KOPT-K1 (cell line): ENCODE results near the gene ABLIM2.
A peak's percentile ranks its signal among the peaks of the same experiment; 100 is the strongest.

Source experiments
- H3K27ac ChIP-seq: fragments of 200-600 bp; sonication (generic); 2 replicates; pipeline ENCODE4 v1.5.1; 2016; ENCODE audit warnings: antibody characterized with exemption, mild to moderate bottlenecking, low read depth, low read length; ENCODE audit not compliant: poor library complexity, severe bottlenecking
- H3K36me3 ChIP-seq: fragments of 200-600 bp; sonication (generic); 2 replicates; pipeline ENCODE4 v1.5.1; 2017; ENCODE audit warnings: antibody characterized with exemption, mild to moderate bottlenecking, low read length, moderate library complexity; ENCODE audit not compliant: insufficient read depth
- H3K9me3 ChIP-seq: fragments of 200-600 bp; sonication (generic); 2 replicates; pipeline ENCODE4 v1.5.1; 2017; ENCODE audit warnings: antibody characterized with exemption, low read length, mild to moderate bottlenecking; ENCODE audit not compliant: insufficient read depth, poor library complexity, severe bottlenecking

ABLIM2 gene

GRCh38 chr4:8182858-8183725, 24.5 kb upstream of the ABLIM2 start:
- Histone ChIP-seq H3K27ac (no peak overlapping the region), H3K36me3 (no peaks in the 10 kb centered on the region), H3K9me3 (no peaks in the 10 kb centered on the region)

- Histone ChIP-seq H3K27ac (no peak overlapping the region), H3K36me3 (no peaks in the 10 kb centered on the region), H3K9me3 (no peaks in the 10 kb centered on the region)
Measured at GRCh38 chr4:8182294-8182693, 23.7 kb upstream of the ABLIM2 start.

- Histone ChIP-seq H3K9me3 (no peaks in the 10 kb centered on the region), H3K36me3 (no peaks in the 10 kb centered on the region), H3K27ac (no peak overlapping the region)
Measured at GRCh38 chr4:8181844-8182243, 23.2 kb upstream of the ABLIM2 start.

- Histone ChIP-seq H3K9me3 (no peaks in the 10 kb centered on the region), H3K27ac (no peak overlapping the region), H3K36me3 (no peaks in the 10 kb centered on the region)
Measured at GRCh38 chr4:8181119-8181518, 22.5 kb upstream of the ABLIM2 start.

DNA sequence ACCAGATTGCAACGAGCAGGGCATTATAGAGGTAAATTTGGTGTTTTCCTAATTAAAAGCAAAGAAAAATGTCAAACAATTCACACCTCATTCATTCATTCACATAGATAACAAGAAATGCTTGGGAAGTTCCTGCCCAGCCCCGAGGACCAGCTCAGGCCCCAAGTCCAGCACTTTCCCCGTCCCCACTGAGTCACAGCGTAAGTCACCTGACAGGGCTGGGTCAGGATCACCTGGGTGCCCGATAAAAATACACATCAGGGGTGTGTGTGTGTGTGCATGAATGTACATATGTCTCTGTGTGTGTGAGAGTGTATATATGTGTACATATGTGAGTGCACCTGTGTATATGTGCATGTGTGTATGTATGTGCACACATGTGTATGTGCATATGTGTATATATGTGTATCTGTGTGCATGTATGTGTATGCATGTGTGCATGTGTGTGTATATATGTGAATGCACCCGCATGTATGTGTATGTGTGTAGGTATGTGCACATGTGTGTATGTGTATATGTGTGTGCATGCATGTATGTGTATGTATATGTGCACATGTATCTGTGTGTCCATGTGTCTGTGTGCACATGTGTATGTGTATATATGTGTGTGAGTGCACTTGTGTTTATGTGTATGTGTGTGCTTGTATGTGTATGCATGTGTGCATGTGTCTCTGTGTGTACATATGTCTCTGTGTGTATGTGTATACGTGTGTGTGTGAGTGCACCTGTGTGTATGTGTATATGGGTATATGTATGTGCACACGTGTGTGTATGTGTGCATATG, 21.9 kb upstream of the ABLIM2 start:
- H3K27ac ChIP-seq, result no peak overlapping the region
- no peaks in the 10 kb centered on the region for H3K9me3 ChIP-seq
- H3K36me3 ChIP-seq, result no peaks in the 10 kb centered on the region

GRCh38 chr4:8179771-8180170, 21.2 kb upstream of the ABLIM2 start:
- Histone ChIP-seq H3K27ac (no peak overlapping the region), H3K9me3 (no peaks in the 10 kb centered on the region), H3K36me3 (no peaks in the 10 kb centered on the region)

DNA sequence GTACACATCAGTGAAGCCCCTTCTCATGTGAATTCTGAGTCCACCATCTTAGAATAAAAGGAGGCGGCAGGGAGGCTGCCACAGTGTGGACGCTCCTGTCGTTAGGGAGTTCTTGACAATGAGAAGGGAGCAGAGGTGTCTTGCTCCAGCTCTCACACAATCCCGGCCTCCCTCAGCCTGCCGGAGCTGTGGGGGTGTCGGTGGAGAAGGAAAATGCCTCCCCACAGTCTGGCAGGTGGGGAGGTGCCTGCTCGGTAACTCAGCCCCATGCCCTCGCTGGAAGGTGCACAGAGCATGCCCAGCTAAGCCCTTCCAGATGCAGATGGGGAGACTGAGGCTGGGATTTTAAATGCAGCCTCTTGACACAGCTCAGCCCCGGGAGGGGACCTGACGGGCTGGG, 20.5 kb upstream of the ABLIM2 start:
- H3K27ac ChIP-seq, result no peak overlapping the region
- H3K36me3 ChIP-seq, result no peaks in the 10 kb centered on the region
- no peaks in the 10 kb centered on the region for H3K9me3 ChIP-seq

DNA sequence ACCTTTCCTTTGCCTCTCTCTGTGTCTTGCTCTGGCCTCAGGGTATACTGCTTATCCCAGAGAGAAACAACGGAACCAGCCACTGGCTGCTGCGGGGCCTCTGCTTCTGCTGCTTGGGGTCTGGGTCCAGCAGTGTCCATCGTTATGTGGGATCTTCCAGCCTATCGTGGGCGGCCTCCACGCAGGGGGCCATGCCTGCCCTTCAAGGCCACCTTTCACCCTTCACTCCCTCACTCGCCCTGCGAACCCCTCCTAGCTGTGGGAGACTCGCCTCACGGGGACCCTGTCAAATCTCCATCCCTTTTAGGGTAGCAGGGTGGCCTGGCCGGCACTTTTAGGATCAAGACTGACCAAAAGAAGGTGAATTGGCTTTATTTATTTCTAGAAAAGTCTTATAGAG, 19.3 kb upstream of the ABLIM2 start:
- no peaks in the 10 kb centered on the region for H3K36me3 ChIP-seq
- H3K9me3 ChIP-seq, result no peaks in the 10 kb centered on the region
- H3K27ac ChIP-seq, result no peak overlapping the region

DNA sequence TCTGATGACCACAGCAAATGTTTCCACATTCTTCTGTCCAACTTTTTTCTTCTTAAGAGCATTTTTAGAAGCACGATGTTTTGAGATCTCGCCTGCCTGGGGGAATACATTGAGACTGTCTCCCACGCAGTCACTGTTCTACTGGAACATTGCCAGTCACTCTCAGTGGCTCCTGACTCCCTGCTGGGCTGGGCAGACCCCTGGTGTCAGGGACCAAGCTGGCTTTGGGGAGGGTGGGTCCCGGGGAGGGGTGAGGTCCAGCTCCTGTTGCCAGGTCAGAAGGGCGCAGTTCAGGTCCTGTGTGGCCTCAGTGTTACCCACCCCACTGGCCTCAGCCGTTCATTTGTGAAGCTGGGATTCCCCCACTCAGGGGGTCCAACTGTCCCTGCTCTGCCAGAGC, 18.9 kb upstream of the ABLIM2 start:
- no peak overlapping the region for H3K27ac ChIP-seq
- H3K36me3 ChIP-seq, result no peaks in the 10 kb centered on the region
- no peaks in the 10 kb centered on the region for H3K9me3 ChIP-seq

- Histone ChIP-seq H3K36me3 (no peaks in the 10 kb centered on the region), H3K9me3 (no peaks in the 10 kb centered on the region), H3K27ac (peak overlapping the region; percentile 22)
Measured at GRCh38 chr4:8176547-8177399, 18.2 kb upstream of the ABLIM2 start.

DNA sequence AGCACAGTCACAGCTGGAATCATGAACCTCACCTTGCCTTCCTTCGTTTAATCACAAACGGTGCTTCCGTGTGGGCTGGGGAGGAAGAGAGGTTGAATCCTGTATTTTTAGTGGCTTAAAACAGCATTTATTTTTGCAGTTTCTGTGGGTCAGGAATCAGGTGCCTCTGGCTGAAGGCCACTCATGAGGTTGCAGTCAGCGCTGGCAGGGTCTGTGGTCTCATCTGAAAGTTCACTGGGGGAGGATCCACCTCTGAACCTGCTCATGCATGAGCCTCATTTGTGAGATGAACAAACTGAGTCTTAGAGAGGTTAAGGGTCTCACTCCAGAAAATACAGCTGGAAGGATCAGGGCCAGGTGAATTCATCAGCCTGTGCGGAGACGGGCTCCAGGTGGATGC, 17.1 kb upstream of the ABLIM2 start:
- no peaks in the 10 kb centered on the region for H3K36me3 ChIP-seq
- H3K9me3 ChIP-seq, result no peaks in the 10 kb centered on the region
- H3K27ac ChIP-seq, result no peak overlapping the region

DNA sequence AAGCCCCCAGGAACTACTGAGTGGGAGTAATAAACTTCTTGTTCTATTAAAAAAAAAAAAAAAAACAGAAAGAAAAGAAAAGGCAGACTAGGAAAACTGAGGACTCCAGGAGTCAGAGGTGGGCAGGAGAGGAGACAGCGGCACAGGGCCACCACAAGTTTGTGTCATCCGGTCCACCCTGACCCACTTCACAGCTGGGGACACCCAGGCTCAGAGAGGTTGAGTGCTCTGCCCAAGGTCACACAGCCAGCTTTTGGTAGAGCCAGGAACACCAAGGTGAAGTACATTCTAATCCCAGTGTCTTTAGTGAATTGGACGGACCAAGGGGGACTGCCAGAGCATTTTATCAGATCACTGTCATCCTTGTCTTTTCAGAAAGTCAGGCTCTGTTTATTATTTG, 16.4 kb upstream of the ABLIM2 start:
- Histone ChIP-seq H3K27ac (no peak overlapping the region), H3K36me3 (no peaks in the 10 kb centered on the region), H3K9me3 (no peaks in the 10 kb centered on the region)

- H3K9me3 ChIP-seq, result peaks cover 4% of the 10 kb centered on the region
- H3K36me3 ChIP-seq, result no peaks in the 10 kb centered on the region
- H3K27ac ChIP-seq, result no peak overlapping the region
Measured at GRCh38 chr4:8173492-8174242, 15.1 kb upstream of the ABLIM2 start.
